ENCODE results near the gene CCNH.

Gene CCNH

DNA sequence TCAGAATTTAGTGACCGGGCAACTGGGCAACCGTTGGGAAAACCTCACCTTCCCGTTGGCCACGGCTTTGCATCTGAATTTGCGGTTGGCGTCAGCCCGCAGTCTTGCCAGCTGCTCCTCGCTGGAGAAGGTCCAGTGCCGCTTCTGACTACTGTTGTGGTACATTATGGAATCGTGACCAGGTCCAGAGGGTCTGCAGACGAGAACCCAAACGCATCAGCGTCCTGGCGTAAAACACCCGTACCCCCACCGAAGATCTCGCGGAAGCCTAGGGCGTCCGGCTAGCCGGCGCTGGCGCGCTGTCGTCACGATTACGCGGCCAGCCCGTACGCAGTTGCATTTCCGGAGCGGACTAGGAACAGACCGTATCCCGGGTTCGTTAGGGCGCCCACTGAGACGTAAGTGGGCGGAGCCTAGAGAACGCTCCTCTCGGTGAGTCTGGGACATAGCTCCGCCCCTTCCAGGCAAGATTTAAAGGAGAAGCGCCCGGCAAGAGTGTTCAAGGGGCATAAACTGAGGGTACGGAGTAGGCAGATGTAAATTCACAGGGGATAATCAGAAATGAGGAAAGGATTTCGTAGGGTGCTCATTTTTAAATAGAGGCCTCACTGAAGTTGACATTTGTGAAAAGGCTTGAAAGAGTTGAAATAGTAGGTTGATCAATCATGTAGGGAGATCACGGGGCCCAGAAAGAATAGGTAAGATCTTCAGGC, at the start of gene CCNH:
Gene CCNH, minus strand, starts transcription at position 301 of the 713 bp plus-strand sequence. Its CDS starts 136 bp downstream, at position 165.
- intact Hi-C loops (cut with DNase I), result loop anchor here (10.0 kb wide), 3 partner anchors 148 to 1272 kb away; partner anchors contain the start of gene RASA1
- peak; percentile 96 to 100 (median 99) for DNase-seq

DNA sequence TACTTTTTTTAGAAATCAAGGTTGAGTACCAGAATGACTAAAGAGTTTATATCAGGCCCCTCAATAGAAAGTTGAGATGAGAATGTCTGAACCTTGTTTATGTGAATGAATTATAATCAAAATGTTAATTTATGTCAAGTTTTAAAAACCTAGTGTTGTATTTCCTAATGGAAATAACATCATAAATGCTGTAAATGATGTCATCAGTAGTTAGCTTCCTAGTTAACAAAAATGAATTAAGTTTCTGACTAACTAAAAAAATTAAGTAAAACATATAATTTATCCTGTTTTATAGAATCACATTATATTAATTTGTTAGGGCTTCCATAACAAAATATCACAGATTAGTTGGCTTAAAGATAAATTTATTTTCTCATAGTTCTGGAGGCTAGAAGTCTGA, 45.0 kb upstream of the CCNH start:
- DNase-seq, result no peak
- intact Hi-C loops (cut with DNase I), result no loop called here

GRCh38 chr5:87453801-87454200, 41.1 kb upstream of the CCNH start:
- DNase-seq, result no peak
- intact Hi-C loops (cut with DNase I), result no loop called here

DNA sequence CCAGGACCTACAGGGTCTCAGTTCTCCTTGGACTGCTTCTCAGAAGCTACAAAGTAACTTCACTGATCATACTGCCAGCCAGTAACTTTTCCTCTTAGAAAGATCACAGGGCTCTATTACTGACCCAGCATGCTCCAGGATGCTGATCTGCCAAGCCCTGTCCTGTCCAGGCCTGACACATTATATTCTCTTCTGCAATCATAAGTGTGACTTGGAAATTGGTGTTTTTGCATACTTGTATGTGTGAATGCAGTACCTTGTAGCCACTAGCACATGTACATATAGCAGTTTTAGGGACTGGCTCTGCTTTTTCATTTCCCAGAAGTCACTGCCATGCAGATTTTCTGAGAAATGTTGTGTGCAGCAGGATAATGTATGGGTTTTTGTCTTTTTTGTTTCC, 40.1 kb upstream of the CCNH start:
- no peak for DNase-seq
- intact Hi-C loops (cut with DNase I), result no loop called here

- intact Hi-C loops (cut with DNase I), result no loop called here
- DNase-seq, result no peak
Observed at GRCh38 chr5:87442419-87442818, 29.7 kb upstream of the CCNH start.

DNA sequence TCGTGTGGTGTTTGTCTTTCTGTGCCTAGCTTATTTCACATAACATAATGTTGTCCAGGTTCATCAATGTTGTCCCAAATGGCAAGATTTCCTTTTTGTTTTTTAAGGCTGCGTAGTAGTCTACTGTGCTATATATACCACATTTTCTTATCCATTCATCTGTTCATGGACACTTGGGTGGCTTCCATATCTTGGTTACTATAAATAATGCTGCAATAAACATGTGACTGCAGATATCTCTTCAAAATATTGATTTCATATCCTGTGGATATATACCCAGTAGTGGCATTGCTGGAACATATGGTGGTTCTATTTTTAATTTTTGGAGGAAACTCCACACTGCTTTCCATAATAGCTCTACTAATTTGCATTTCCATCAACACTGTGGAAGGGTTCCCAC, 25.5 kb upstream of the CCNH start:
- DNase-seq, result no peak
- intact Hi-C loops (cut with DNase I), result no loop called here

- intact Hi-C loops (cut with DNase I), result no loop called here
Observed at GRCh38 chr5:87437724-87438123, 25.0 kb upstream of the CCNH start.

DNA sequence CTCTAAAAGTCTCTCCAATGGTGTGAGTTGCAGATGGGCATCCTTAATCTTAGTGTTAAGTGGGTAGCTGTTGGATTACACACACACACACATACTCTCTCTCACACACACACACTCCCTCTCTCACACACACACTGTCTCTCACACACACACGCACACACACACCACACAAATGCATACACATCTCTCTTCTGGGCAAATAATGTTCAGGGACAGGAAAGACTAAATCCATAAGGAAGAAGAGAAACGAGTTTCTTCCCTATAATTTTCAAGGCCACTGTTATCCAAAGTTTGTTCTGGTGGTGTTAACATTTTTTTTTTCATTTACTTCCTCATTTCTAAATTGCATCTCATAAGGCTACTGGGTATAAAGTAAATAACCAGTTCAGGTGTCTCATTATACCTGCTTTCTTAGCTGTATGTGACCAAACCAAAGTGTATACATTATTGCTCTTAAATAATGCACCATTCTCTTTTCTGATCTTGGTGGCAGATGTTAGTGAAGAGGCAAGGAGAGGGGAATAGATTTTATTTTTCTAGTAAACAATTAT, 22.5 kb upstream of the CCNH start:
- DNase-seq, result no peak
- intact Hi-C loops (cut with DNase I), result no loop called here

More at GRCh38 chr5:87437724-87438123, 25.0 kb upstream of the CCNH start:
- DNase-seq, result no peak

DNA sequence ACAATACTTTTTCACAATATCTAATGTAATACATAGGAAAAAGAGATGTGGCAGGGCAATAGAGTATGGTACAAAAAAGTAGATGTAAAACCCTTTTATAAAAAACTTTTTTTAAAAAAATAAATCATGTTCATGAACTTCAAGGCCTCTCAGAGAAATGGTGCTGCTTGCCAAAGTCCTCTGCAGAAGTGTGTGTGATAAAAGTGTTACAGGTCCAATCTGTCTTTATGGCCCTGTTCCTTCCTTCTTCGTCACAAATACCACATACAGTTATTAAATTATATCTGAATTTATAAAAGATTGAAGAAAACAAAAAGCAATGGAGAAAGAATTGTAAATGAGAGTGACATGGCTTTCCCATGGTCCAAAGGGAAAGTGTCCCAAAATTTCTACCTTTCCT, 21.7 kb upstream of the CCNH start:
- no peak for DNase-seq
- intact Hi-C loops (cut with DNase I), result no loop called here

- DNase-seq, result no peak
- intact Hi-C loops (cut with DNase I), result no loop called here
Observed at GRCh38 chr5:87433945-87434344, 21.2 kb upstream of the CCNH start.

DNA sequence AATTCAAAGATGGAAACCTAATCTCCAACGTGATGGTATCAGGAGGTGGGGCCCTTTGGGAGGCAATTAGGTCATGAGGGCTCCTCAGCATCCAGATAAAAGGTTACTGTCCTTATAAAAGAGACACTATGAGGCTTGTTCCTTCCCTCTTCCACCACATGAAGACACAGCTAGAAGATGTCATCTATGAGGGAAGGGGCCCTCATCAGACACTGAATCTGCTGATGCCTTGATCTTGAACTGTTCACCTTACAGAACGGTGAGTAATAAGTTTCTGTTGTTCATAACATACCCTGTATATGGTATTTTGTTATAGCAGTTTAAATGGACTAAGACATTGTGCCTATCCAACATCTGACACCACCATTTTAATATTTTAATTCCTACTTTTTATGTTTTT, 19.7 kb upstream of the CCNH start:
- intact Hi-C loops (cut with DNase I), result no loop called here

GRCh38 chr5:87430863-87431457, 18.2 kb upstream of the CCNH start:
- intact Hi-C loops (cut with DNase I), result no loop called here
- DNase-seq, result no peak

More for the DNA sequence above, 19.7 kb upstream of the CCNH start:
- no peak for DNase-seq

- intact Hi-C loops (cut with DNase I), result no loop called here
- DNase-seq, result no peak
Observed at GRCh38 chr5:87423755-87424154, 11.0 kb upstream of the CCNH start.

DNA sequence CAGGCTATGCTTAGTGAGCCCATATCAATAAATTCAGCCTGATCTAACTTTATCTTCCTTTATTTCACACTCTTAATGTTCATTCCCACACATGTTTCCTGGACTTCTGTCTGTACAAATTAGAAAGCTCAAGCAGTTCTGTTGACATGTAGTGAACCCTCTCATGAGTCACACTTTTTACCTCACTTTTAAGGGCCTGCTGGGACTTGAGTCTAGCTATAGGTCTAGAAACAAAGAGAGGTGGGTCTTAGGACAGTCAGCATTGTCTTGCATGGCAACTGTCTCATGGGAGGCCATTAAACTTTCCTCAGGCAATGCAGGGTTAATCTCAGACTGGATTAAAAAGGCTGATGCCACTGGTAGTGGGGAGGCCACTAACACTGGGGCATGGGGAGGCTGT, 8.6 kb upstream of the CCNH start:
- no peak for DNase-seq

DNA sequence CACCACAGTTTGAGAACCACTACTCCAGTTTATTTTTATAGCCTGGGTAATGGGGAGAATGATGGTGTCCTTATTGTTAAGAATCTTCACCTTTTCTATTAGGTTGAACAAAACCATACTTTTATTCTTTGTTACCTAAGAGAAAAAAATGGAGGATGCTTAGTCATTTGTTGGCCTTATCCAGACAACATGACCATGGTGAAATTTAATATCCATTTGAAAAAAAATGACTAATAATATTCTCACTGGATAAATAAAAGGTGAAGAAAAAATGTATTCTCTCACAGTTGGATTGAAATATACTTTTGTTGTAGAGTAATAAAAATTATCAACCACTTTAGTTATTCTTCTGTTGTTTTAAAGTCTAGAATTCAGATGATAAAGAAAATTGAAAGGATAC, 5.8 kb upstream of the CCNH start:
- intact Hi-C loops (cut with DNase I), result loop anchor here (10.0 kb wide), 3 partner anchors 154 to 1266 kb away; partner anchors contain the start of gene RASA1
- DNase-seq, result no peak

More for the DNA sequence above, 8.6 kb upstream of the CCNH start:
- intact Hi-C loops (cut with DNase I), result no loop called here

GRCh38 chr5:87413343-87413645, 564 bp upstream of the CCNH start:
- intact Hi-C loops (cut with DNase I), result loop anchor here (10.0 kb wide), 3 partner anchors 148 to 1272 kb away; partner anchors contain the start of gene RASA1
- peak in 1 of 42 donors; percentile 36 for DNase-seq

GRCh38 chr5:87411973-87412629, 629 bp downstream of the CCNH start:
- peak in 27 of 42 donors; percentile 4 to 61 (median 30) for DNase-seq
- intact Hi-C loops (cut with DNase I), result loop anchor here (10.0 kb wide), 3 partner anchors 147 to 1273 kb away; partner anchors contain the start of gene RASA1

GRCh38 chr5:87411586-87411972, 1.2 kb downstream of the CCNH start:
- intact Hi-C loops (cut with DNase I), result loop anchor here (10.0 kb wide), 3 partner anchors 147 to 1273 kb away; partner anchors contain the start of gene RASA1
- DNase-seq, result no peak

DNA sequence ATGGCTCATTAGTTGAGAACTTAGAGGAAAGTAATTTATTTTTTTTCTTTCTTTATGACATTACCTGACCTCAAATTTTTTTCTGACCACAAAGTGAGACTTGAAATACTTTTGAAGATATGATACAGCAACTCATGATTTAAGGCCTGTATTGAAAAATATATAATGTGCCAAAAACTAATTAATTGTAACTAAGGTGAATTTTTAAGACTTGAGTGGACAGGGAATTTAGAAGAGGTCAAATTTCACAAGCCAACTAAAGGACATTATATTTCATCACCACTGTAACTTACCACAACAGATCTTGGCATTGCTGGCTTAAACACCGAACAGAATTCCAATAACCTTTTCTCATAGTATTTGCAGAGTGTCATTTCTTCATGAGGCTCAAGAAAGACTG, 1.8 kb downstream of the CCNH start:
- no peak for DNase-seq
- intact Hi-C loops (cut with DNase I), result loop anchor here (10.0 kb wide), 3 partner anchors 146 to 1274 kb away; partner anchors contain the start of gene RASA1

- intact Hi-C loops (cut with DNase I), result no loop called here
- no peak for DNase-seq
Observed at GRCh38 chr5:87408204-87408603, 4.5 kb downstream of the CCNH start.
